A549 (cell line): ENCODE data around the gene RBM17. TPM values are rescaled to one million over a fixed set of nuclear protein-coding genes. Genes with fewer than 3 reads are reported as not detected.

Source experiments
- ATOH8 ChIP-seq: fragments of 250-450 bp; sonication (Bioruptor Pico); IDR thresholded peaks from 2 replicates; pipeline ENCODE4 v1.5.0; 2020; ENCODE audit warnings: low read depth, mild to moderate bottlenecking, moderate library complexity
- CBX8 ChIP-seq: fragments of 200-600 bp; sonication (generic); IDR thresholded peaks from 2 replicates; pipeline ENCODE4 v1.6.1; 2016
- CTCF ChIP-seq: fragments of >200 bp; sonication (Bioruptor Twin); formaldehyde crosslinking; IDR thresholded peaks from 3 replicates; pipeline ENCODE4 v1.5.1; 2016
- E2F6 ChIP-seq: IDR thresholded peaks from 2 replicates; pipeline ENCODE4 v1.6.1; 2012; ENCODE audit warnings: low read depth, borderline replicate concordance
- EHMT2 ChIP-seq: fragments of 200-600 bp; sonication (generic); IDR thresholded peaks from 2 replicates; pipeline ENCODE4 v1.6.1; 2016; ENCODE audit warnings: antibody characterized with exemption, low read depth, mild to moderate bottlenecking, moderate library complexity
- EP300 ChIP-seq, 2 experiments: fragments of >200 bp; sonication (Bioruptor Twin); formaldehyde crosslinking; IDR thresholded peaks; 2 replicates in 1 of 2; 3 replicates in 1 of 2; pipeline ENCODE4 v1.6.1; 2016 to 2017
- FOSB ChIP-seq: fragments of 250-450 bp; sonication (Bioruptor Pico); IDR thresholded peaks from 2 replicates; pipeline ENCODE4 v1.5.0; 2020; ENCODE audit warnings: mild to moderate bottlenecking, moderate library complexity
- HDAC2 ChIP-seq: fragments of 200-600 bp; sonication (generic); IDR thresholded peaks from 2 replicates; pipeline ENCODE4 v1.6.1; 2016
- HES2 ChIP-seq: fragments of >200 bp; sonication (Bioruptor Twin); formaldehyde crosslinking; IDR thresholded peaks from 2 replicates; pipeline ENCODE4 v1.6.1; 2016
- HEYL ChIP-seq: fragments of 250-450 bp; sonication (Bioruptor Pico); IDR thresholded peaks from 2 replicates; pipeline ENCODE4 v1.8.0; 2021; ENCODE audit warnings: mild to moderate bottlenecking, moderate library complexity
- HMGXB4 ChIP-seq: fragments of 250-450 bp; sonication (Bioruptor Pico); IDR thresholded peaks from 2 replicates; pipeline ENCODE4 v1.5.0; 2021; ENCODE audit warnings: mild to moderate bottlenecking, moderate library complexity, borderline replicate concordance
- HOXB13 ChIP-seq: fragments of 250-450 bp; sonication (Bioruptor Pico); IDR thresholded peaks from 2 replicates; pipeline ENCODE4 v1.5.0; 2020; ENCODE audit warnings: low read depth, mild to moderate bottlenecking, moderate library complexity
- MAFK ChIP-seq: fragments of 450-650 bp; IDR thresholded peaks from 2 replicates; pipeline ENCODE4 v1.6.1; 2014; ENCODE audit not compliant: partially characterized antibody
- MYC ChIP-seq: IDR thresholded peaks from 2 replicates; pipeline ENCODE4 v1.6.1; 2012; ENCODE audit warnings: mild to moderate bottlenecking, inconsistent platforms, low read length, improper control_type of control experiment, borderline replicate concordance
- NFE2L2 ChIP-seq: fragments of 150-350 bp; conservative IDR thresholded peaks from 2 replicates; pipeline ENCODE4 v1.6.1; 2014; ENCODE audit warnings: low read length
- PBX3 ChIP-seq: IDR thresholded peaks from 2 replicates; pipeline ENCODE4 v1.6.1; 2012
- PHF8 ChIP-seq: fragments of 200-600 bp; sonication (generic); IDR thresholded peaks from 2 replicates; pipeline ENCODE4 v1.6.1; 2016; ENCODE audit warnings: low read depth, mild to moderate bottlenecking, antibody characterized with exemption, moderate library complexity, borderline replicate concordance
- POLR2AphosphoS2 ChIP-seq: conservative IDR thresholded peaks from 2 replicates; pipeline ENCODE4 v1.6.1; 2012; ENCODE audit warnings: low read length, improper control_type of control experiment, inconsistent platforms
- RAD21 ChIP-seq, 2 experiments: fragments of >200 bp in 1 of 2; sonication (Bioruptor Twin) in 1 of 2; formaldehyde crosslinking in 1 of 2; IDR thresholded peaks in 1 of 2; conservative IDR thresholded peaks in 1 of 2; 2 replicates in 1 of 2; 3 replicates in 1 of 2; pipeline ENCODE4 v1.6.1; 2012 to 2018; ENCODE audit warnings: inconsistent platforms in 1 of 2
- REST ChIP-seq: fragments of 200-600 bp; sonication (generic); IDR thresholded peaks from 2 replicates; pipeline ENCODE4 v1.6.1; 2016; ENCODE audit warnings: antibody characterized with exemption, mild to moderate bottlenecking, moderate library complexity
- RNF2 ChIP-seq: fragments of 200-600 bp; sonication (generic); IDR thresholded peaks from 2 replicates; pipeline ENCODE4 v1.6.1; 2016; ENCODE audit warnings: low read depth, mild to moderate bottlenecking, antibody characterized with exemption, moderate library complexity, borderline replicate concordance
- SMC3 ChIP-seq: fragments of >200 bp; sonication (Bioruptor Twin); formaldehyde crosslinking; IDR thresholded peaks from 3 replicates; pipeline ENCODE4 v1.6.1; 2018; ENCODE audit warnings: inconsistent platforms
- ZFP36 ChIP-seq: fragments of 450-650 bp; IDR thresholded peaks from 2 replicates; pipeline ENCODE4 v1.6.1; 2014; ENCODE audit warnings: borderline replicate concordance; ENCODE audit not compliant: partially characterized antibody
- polyA plus RNA-seq, 4 experiments: library from polyadenylated mRNA; depleted of rRNA in 3 of 4; stranded (reverse); fragments of >200 nt; fragmentation: RNase III in 1 of 4; extraction: RNeasy Plus Mini Kit Qiagen cat#74134 plus additional on column Dnase treatment in 1 of 4; gene quantifications; 2 replicates in 3 of 4; 3 replicates in 1 of 4; pipeline ENCODE4 v1.2.3, GENCODE V29; 2011 to 2017

Gene RBM17
- polyA plus RNA-seq, 2 of the 4 experiments (the other 2 are of a cell fraction): 75.2 to 121 TPM

GRCh38 chr10:6145166-6145987 is 56.5 kb downstream of the RBM17 start (continued):
- no peak for TF ChIP-seq MYC
- TF ChIP-seq FOSB (CRISPR knock-in tag): no peak
- TF ChIP-seq SMC3: no peak
- TF ChIP-seq REST: no peak
- TF ChIP-seq EHMT2: no peak
- no peak for TF ChIP-seq EP300 (IDR thresholded peaks at IDR 0.05)
- TF ChIP-seq HDAC2: no peak
- TF ChIP-seq NFE2L2: no peak
- TF ChIP-seq CTCF: no peak
- TF ChIP-seq HES2: no peak
- TF ChIP-seq POLR2AphosphoS2: no peak
- TF ChIP-seq HEYL (CRISPR knock-in tag): no peak
- no peak for TF ChIP-seq ATOH8 (CRISPR knock-in tag)
- TF ChIP-seq E2F6: peak; percentile 91
- TF ChIP-seq RNF2: no peak; the same call in 1 of the 2 replicates
- TF ChIP-seq CBX8: no peak
- TF ChIP-seq MAFK: no peak
- TF ChIP-seq PBX3: no peak
- TF ChIP-seq HMGXB4 (CRISPR knock-in tag): peak; percentile 33; the same call in 1 of the 2 replicates
- TF ChIP-seq RAD21 (conservative IDR thresholded peaks at IDR 0.05 in 1 of 2, IDR thresholded peaks at IDR 0.05 in 1 of 2): no peak
- TF ChIP-seq HOXB13 (CRISPR knock-in tag): no peak
- no peak for TF ChIP-seq ZFP36
- TF ChIP-seq PHF8: no peak; the same call in 1 of the 2 replicates
